Activated T-cell treated with anti-CD3 and anti-CD28 coated beads, Interleukin-2, amount 50 U/mL, for 24 hours (primary cell): ENCODE measurements around the gene TRPT1.

ENCODE experiments used
- DNase-seq: peaks from one replicate; pipeline ENCODE4 v3.0.0-alpha.2; 2020
- H3K27ac Mint-ChIP-seq: 2 replicates; pipeline ENCODE4 v1.8.0; 2020; ENCODE audit warnings: mild to moderate bottlenecking, mixed read lengths
- H3K27me3 Mint-ChIP-seq: 2 replicates; pipeline ENCODE4 v1.8.0; 2020; ENCODE audit warnings: mixed read lengths
- H3K36me3 Mint-ChIP-seq: 2 replicates; pipeline ENCODE4 v1.8.0; 2020; ENCODE audit warnings: low read depth, mixed read lengths
- H3K4me1 Mint-ChIP-seq: 2 replicates; pipeline ENCODE4 v1.8.0; 2020; ENCODE audit warnings: low read depth, mixed read lengths
- H3K4me3 Mint-ChIP-seq: 2 replicates; pipeline ENCODE4 v1.8.0; 2020; ENCODE audit warnings: mild to moderate bottlenecking, moderate library complexity, mixed read lengths
- H3K9me3 Mint-ChIP-seq: 2 replicates; pipeline ENCODE4 v1.8.0; 2020; ENCODE audit warnings: mixed read lengths

Gene TRPT1, protein sequence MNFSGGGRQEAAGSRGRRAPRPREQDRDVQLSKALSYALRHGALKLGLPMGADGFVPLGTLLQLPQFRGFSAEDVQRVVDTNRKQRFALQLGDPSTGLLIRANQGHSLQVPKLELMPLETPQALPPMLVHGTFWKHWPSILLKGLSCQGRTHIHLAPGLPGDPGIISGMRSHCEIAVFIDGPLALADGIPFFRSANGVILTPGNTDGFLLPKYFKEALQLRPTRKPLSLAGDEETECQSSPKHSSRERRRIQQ

GRCh38 chr11:64225608-64226506 lies at the start of gene TRPT1, which contains the start of gene NUDT22:
TRPT1 (minus strand) TSS chr11:64226186; CDS start chr11:64225860, 326 bp downstream.
NUDT22 (plus strand) TSS chr11:64226274; CDS start chr11:64226653, 379 bp downstream.
- H3K4me3 Mint-ChIP-seq = peak within 1 kb of the TSS; percentile 86
- H3K27ac Mint-ChIP-seq = peak within 1 kb of the TSS; percentile 93
- no peaks in the 10 kb centered on the region for H3K9me3 Mint-ChIP-seq
- peak; percentile 99 for DNase-seq
- H3K4me1 Mint-ChIP-seq = peaks cover 38% of the 10 kb centered on the region
- no peaks in the 10 kb centered on the region for H3K27me3 Mint-ChIP-seq
- peaks cover 68% of the 10 kb centered on the region for H3K36me3 Mint-ChIP-seq

DNA sequence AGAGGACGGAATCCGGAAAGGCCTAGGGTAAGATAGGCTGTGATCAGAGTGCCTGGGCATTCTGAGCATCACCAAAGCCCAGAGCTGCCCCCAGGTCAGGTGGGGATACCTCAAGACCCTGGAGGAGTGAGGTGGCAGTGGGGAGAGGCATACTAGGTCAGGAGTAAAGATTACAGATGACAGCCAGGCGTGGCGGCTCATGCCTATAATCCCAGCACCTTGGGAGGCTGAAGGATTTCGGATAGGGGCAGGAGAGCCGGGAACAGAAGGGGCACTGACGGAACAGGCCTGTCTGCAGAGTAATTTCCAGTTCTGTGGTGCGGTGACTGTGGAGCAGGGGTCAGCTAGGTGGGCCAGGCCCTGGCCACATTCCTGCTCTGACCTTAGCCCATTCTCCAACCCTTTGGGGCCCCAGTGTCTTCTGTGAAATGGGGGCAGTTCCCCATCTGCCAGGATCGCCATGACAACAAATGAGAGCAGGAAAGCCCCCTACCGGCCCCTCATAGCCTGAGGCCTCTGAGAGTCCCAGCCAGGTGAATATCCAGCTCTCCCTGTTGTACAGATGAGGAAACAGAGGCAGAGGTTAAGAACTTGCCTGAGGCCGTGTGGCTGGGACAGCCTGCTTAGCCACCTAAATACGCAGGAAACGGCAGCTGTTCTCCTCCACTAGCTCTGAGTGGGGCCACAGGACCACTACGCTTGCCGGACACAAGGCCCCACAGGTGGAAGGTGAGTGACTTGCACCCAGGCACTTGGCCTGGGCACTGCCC lies 49.2 kb upstream of the TRPT1 start:
- no peak for DNase-seq
- H3K27ac Mint-ChIP-seq = no peak overlapping the region
- H3K4me1 Mint-ChIP-seq = peaks cover 14% of the 10 kb centered on the region
- H3K4me3 Mint-ChIP-seq = no peak overlapping the region
- peaks cover 43% of the 10 kb centered on the region for H3K36me3 Mint-ChIP-seq
- no peaks in the 10 kb centered on the region for H3K9me3 Mint-ChIP-seq
- H3K27me3 Mint-ChIP-seq = no peaks in the 10 kb centered on the region

GRCh38 chr11:64269540-64270220 lies 43.7 kb upstream of the TRPT1 start:
- Mint-ChIP-seq H3K9me3 (no peaks in the 10 kb centered on the region), H3K27ac (peak overlapping the region; percentile 99), H3K36me3 (peaks cover 39% of the 10 kb centered on the region)

DNA sequence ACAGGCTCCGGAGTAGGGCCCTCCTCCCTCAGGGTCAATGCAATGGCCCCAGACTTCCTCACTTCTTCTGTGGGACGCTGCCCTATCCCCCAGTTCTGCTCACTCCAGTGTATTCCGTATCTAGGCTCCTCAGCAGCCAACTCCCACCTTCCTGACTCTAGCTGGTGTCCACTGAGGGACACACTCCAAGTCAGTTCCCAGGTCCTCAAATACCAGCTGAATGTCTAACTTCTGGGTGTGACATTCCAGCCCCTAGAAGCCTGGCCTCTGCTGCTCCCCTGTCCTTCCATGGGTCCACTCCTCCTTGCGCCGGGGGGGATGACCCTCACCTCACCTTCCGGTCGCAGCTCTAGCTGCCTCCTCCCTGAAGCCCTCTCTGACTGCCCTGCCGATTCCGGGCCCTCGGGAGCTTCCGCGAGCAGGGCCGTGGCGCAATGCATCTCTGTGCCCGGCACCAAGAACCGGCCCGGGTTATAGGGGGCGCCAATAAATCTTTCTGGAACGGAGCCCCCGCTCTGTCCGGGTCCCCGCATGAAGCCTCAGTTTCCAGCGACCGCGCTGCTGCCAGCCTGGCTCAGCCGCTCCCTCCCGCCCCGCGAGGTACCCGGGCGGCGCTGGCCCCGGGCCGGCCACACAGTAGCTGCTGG lies 43.0 kb upstream of the TRPT1 start:
- H3K27me3 Mint-ChIP-seq = no peaks in the 10 kb centered on the region
- peaks cover 42% of the 10 kb centered on the region for H3K36me3 Mint-ChIP-seq
- peak overlapping the region; percentile 98 for H3K4me3 Mint-ChIP-seq
- H3K9me3 Mint-ChIP-seq = no peaks in the 10 kb centered on the region
- H3K4me1 Mint-ChIP-seq = peaks cover 25% of the 10 kb centered on the region
- H3K27ac Mint-ChIP-seq = peak overlapping the region; percentile 99
- DNase-seq = peak; percentile 45

More at GRCh38 chr11:64269540-64270220, 43.7 kb upstream of the TRPT1 start:
- H3K27me3 Mint-ChIP-seq = no peaks in the 10 kb centered on the region
- H3K4me1 Mint-ChIP-seq = peaks cover 25% of the 10 kb centered on the region
- peak; percentile 99 for DNase-seq
- peak overlapping the region; percentile 98 for H3K4me3 Mint-ChIP-seq

DNA sequence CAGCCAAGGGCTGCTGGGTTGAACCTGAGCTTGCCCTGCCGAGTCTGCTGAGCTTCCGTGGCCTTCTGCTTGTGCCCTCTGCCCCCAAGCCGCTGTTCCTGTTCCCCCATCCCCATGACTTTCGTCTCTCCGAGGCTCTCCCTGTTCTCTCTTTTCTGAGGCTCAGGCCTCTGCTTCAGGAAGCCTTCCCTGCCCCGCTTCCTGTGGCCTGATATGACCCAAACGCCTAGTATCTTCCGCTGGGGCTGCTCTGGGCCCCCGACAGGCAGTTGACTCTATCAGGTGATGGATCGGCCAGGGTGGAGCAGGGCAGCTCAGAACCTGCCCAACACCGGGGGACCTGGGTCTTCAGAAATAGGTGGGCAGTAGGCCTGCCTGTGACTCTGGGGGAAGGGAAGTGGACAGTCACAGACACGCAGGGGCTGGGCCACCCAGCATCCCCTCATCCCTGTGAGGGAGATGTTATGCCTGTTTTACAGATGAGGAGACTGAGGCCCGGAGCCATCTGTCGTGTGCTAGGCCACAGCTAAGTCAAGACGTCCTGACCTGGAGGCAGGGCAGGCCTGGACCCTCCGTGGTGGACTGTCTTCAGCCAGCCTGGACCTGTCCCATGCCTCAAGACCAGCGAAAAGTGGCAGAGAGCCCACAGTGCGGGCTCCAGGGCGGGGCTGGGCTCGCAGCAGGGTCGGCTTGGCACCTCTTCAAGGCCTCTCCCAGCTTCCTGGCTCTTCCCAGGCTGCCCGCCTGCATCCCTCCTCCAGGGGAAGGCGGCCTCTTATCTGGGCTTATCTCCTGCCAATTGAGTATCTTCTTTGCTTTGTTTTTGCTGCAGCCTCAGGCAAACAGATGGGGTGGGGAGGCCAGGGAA lies 42.3 kb upstream of the TRPT1 start:
- DNase-seq = no peak
- Mint-ChIP-seq H3K27me3 (no peaks in the 10 kb centered on the region), H3K4me1 (peaks cover 25% of the 10 kb centered on the region), H3K27ac (peak overlapping the region; percentile 99), H3K36me3 (peaks cover 42% of the 10 kb centered on the region), H3K9me3 (no peaks in the 10 kb centered on the region), H3K4me3 (peak overlapping the region; percentile 98)

GRCh38 chr11:64267207-64267945 lies 41.4 kb upstream of the TRPT1 start:
- no peaks in the 10 kb centered on the region for H3K9me3 Mint-ChIP-seq
- peaks cover 48% of the 10 kb centered on the region for H3K36me3 Mint-ChIP-seq
- no peaks in the 10 kb centered on the region for H3K27me3 Mint-ChIP-seq
- H3K27ac Mint-ChIP-seq = peak overlapping the region; percentile 99
- no peak overlapping the region for H3K4me3 Mint-ChIP-seq
- no peak for DNase-seq
- peaks cover 22% of the 10 kb centered on the region for H3K4me1 Mint-ChIP-seq

DNA sequence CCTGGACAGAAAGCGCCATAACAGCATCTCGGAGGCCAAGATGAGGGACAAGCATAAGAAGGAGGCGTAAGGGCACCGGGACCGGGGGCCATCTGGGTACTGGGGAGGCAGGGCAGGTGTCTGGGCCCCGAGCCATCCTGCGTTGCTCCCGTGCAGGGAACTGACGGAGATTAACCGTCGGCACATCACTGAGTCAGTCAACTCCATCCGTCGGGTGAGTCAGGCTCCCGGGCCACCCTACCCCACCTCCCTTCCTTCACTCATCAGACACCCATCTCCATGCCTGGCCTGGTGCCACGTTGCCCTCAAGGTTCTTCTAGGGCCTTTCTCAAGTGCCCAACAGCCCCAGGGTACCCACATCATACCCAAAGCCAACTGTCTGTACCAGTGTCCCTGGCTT lies 40.4 kb upstream of the TRPT1 start:
- Mint-ChIP-seq H3K27me3 (no peaks in the 10 kb centered on the region), H3K27ac (no peak overlapping the region), H3K36me3 (peaks cover 51% of the 10 kb centered on the region), H3K4me1 (peaks cover 15% of the 10 kb centered on the region), H3K9me3 (no peaks in the 10 kb centered on the region), H3K4me3 (no peak overlapping the region)
- no peak for DNase-seq

- Mint-ChIP-seq H3K4me1 (peaks cover 15% of the 10 kb centered on the region), H3K27ac (no peak overlapping the region), H3K9me3 (no peaks in the 10 kb centered on the region), H3K4me3 (no peak overlapping the region), H3K27me3 (no peaks in the 10 kb centered on the region), H3K36me3 (peaks cover 52% of the 10 kb centered on the region)
- DNase-seq = no peak
These were observed 39.5 kb upstream of the TRPT1 start for GRCh38 chr11:64265176-64266160.

- H3K4me1 Mint-ChIP-seq = peaks cover 22% of the 10 kb centered on the region
- H3K36me3 Mint-ChIP-seq = peaks cover 54% of the 10 kb centered on the region
- H3K4me3 Mint-ChIP-seq = no peak overlapping the region
- peak overlapping the region; percentile 61 for H3K27ac Mint-ChIP-seq
- H3K9me3 Mint-ChIP-seq = no peaks in the 10 kb centered on the region
- DNase-seq = no peak
- H3K27me3 Mint-ChIP-seq = no peaks in the 10 kb centered on the region
These were observed 38.4 kb upstream of the TRPT1 start for GRCh38 chr11:64264371-64264852.

DNA sequence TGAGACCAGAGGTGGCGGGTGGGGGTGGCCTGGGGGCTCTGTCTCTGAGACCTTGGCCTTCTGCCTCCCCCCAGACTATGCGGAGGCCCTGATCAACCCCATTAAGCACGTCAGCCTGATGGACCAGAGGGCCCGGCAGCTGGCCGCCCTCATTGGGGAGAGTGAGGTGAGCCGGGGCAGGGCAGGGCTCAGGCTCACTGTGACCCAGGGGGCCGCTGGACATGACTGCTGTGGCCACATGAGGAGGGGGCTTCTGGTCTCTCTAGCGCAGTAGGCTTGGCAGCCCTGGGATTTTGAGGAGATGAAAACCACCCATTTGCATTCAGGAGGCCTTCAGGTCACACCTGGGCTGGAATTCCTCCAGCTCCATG lies 37.9 kb upstream of the TRPT1 start:
- peaks cover 22% of the 10 kb centered on the region for H3K4me1 Mint-ChIP-seq
- no peaks in the 10 kb centered on the region for H3K9me3 Mint-ChIP-seq
- no peak overlapping the region for H3K27ac Mint-ChIP-seq

GRCh38 chr11:64263021-64263946 lies 37.3 kb upstream of the TRPT1 start:
- no peak for DNase-seq
- no peak overlapping the region for H3K27ac Mint-ChIP-seq
- peaks cover 55% of the 10 kb centered on the region for H3K36me3 Mint-ChIP-seq
- H3K4me1 Mint-ChIP-seq = peaks cover 16% of the 10 kb centered on the region
- no peak overlapping the region for H3K4me3 Mint-ChIP-seq
- H3K27me3 Mint-ChIP-seq = no peaks in the 10 kb centered on the region
- H3K9me3 Mint-ChIP-seq = no peaks in the 10 kb centered on the region

More for the DNA sequence above, 37.9 kb upstream of the TRPT1 start:
- H3K4me3 Mint-ChIP-seq = no peak overlapping the region
- H3K27me3 Mint-ChIP-seq = no peaks in the 10 kb centered on the region
- H3K36me3 Mint-ChIP-seq = peaks cover 55% of the 10 kb centered on the region
- no peak for DNase-seq
